Measurements from ENCODE around the gene RTN4RL2.
A peak's percentile ranks its signal among the peaks of the same experiment; 100 is the strongest.

The RTN4RL2 gene

DNA sequence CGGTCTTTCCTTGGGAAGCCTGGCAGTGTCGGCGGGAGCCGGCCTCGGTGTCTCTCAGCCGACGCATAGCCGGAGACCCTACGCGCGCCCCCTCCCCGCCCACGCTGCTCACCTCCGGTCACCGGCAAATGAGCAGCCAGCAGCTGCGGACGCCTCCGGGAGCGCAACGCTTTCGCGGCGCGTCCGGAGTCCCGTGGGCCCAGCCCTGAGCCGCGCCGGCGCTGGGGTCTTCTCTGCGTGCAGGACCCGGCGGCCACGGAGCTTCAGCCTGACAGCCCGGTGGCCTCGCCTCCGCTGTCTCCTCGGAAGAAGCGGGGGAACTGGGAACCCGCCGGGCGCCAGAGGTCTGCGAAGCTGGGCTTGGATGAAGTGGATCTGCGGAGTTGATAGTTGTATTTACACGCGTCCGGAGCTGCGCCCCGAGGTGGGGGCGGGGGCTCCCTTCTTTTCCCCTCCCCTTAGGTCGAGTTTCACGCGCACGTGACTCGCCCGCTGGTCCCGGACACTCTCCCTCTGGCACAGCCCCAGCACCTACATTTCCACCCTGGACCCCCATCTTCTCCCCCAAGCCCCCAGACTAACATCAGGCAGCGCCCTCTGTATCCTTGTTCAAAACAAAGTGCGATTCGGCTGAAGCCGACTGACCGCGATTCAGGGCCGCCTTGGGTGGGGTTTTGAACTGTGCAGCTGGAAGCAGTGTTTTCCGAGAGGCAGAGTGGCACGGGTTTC is 55.2 kb downstream of the RTN4RL2 start, which contains the start of gene SLC43A1:
TSS of gene SLC43A1 (minus strand) at position 371 of the 729 bp plus-strand sequence. CDS start 1,591 bp downstream, outside the sequence.
- peaks cover 25% of the 10 kb centered on the region; the same call in 1 of the 2 replicates for H4K20me1 ChIP-seq
- H3K9me3 ChIP-seq = no peaks in the 10 kb centered on the region

DNA sequence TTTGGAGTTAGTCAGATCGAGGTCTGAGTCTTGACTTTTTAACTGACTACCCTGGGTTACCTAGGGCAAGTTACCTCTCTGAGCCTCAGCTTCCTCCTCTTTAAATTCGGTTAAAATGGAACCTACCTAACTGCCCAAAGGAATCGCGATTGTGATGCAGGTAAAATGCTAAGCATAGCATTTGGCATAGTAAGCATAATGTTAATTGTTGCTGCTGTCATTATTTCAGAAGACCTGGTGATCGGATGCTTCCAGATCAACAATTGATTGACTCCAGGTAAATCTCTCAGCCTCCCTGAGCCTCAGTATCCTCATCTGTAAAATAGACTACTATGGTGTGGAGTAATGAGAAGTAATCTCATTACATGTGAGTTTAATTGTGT is 55.7 kb downstream of the RTN4RL2 start:
- H3K27me3 ChIP-seq = no peaks in the 10 kb centered on the region
- peaks cover 18% of the 10 kb centered on the region; the same call in 1 of the 2 replicates for H3K36me3 ChIP-seq
- peak overlapping the region; percentile 97 for H3K4me2 ChIP-seq
- H3K4me1 ChIP-seq = peaks cover 39% of the 10 kb centered on the region
- H3K27ac ChIP-seq = peak overlapping the region; percentile 88
- H3K4me3 ChIP-seq = peak overlapping the region; percentile 88
- H4K20me1 ChIP-seq = peaks cover 25% of the 10 kb centered on the region; the same call in 1 of the 2 replicates
- H3K9ac ChIP-seq = peak overlapping the region; percentile 91
- H3K9me3 ChIP-seq = no peaks in the 10 kb centered on the region
- TF ChIP-seq Cebpa-rat (IDR thresholded peaks at IDR 0.05) = no peak

More for the DNA sequence above, 55.2 kb downstream of the RTN4RL2 start, which contains the start of gene SLC43A1:
- peak within 1 kb of the TSS; percentile 88 for H3K27ac ChIP-seq
- peak within 1 kb of the TSS; percentile 91 for H3K9ac ChIP-seq
- peak within 1 kb of the TSS; percentile 88 for H3K4me3 ChIP-seq
- H3K36me3 ChIP-seq = peaks cover 23% of the 10 kb centered on the region; the same call in 1 of the 2 replicates
- peaks cover 39% of the 10 kb centered on the region for H3K4me1 ChIP-seq
- no peaks in the 10 kb centered on the region for H3K27me3 ChIP-seq
- peak within 1 kb of the TSS; percentile 97 for H3K4me2 ChIP-seq
- no peak for TF ChIP-seq Cebpa-rat (IDR thresholded peaks at IDR 0.05)

DNA sequence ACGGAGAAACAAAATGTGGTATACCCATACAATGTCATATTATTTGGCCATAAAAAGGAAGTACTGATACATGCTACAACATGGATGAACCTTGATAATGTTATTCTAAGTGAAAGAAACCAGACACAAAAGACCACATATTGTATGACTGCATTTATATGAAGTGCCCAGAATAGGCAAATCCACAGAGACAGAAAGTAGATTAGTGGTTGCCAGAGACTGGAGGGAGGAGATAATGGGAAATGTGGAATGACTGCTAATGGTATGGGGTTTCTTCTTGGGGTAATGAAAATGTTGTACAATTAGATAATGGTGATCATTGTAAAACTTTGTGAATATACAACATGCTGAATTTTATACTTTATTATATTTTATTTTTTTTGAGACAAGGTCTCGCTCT is 60.8 kb downstream of the RTN4RL2 start:
- Histone ChIP-seq H3K36me3 (peaks cover 13% of the 10 kb centered on the region), H3K9me3 (no peaks in the 10 kb centered on the region), H3K4me1 (peaks cover 8% of the 10 kb centered on the region; the same call in 1 of the 2 replicates), H3K4me3 (no peak overlapping the region), H3K9ac (no peak overlapping the region), H4K20me1 (no peaks in the 10 kb centered on the region), H3K4me2 (no peak overlapping the region), H3K27me3 (no peaks in the 10 kb centered on the region), H3K27ac (no peak overlapping the region)
- TF ChIP-seq Cebpa-rat (IDR thresholded peaks at IDR 0.05) = no peak

DNA sequence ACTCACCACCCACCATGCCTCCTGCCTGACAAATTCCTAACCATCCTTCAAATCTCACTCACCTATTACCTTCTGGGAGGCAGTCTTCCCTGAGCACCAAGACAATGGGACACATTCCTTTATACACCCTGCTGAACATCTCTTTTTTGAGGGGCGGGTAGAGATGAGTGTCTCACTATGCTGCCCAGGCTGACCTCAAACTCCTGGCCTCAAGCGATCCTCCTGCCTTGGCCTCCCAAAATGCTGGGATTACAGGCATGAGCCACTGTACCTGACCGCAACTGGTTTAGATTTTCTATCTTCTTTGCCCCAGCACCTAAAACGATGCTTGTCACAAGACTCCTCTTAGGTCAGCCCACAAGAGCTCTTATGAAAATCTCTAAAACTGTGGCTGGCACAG is 63.1 kb downstream of the RTN4RL2 start:
- H3K4me2 ChIP-seq = no peak overlapping the region
- peaks cover 5% of the 10 kb centered on the region; the same call in 1 of the 2 replicates for H4K20me1 ChIP-seq
- H3K27me3 ChIP-seq = no peaks in the 10 kb centered on the region
- no peak overlapping the region for H3K9ac ChIP-seq
- H3K9me3 ChIP-seq = no peaks in the 10 kb centered on the region
- peaks cover 31% of the 10 kb centered on the region for H3K36me3 ChIP-seq
- no peak overlapping the region for H3K27ac ChIP-seq
- no peaks in the 10 kb centered on the region for H3K4me1 ChIP-seq
- no peak for TF ChIP-seq Cebpa-rat (IDR thresholded peaks at IDR 0.05)
- H3K4me3 ChIP-seq = no peak overlapping the region
